ENCODE measurements around the gene CEP192. TPM values are rescaled to one million over a fixed set of nuclear protein-coding genes. Genes with fewer than 3 reads are reported as not detected.

Gene CEP192
- 5.9 to 9.5 TPM (median 8.1 TPM) in 5 replicates for total RNA-seq (2022; extraction: Qiagen RNA extraction; ENCODE audit: low read depth)

GRCh38 chr18:12990967-12991820 is at the start of gene CEP192:
Gene CEP192 (plus strand): TSS chr18:12991362. CDS start chr18:12999425, 8,063 bp downstream.

GRCh38 chr18:12947285-12948049 is 43.7 kb upstream of the CEP192 start, which contains the start of gene SEH1L:
Gene SEH1L (plus strand): TSS chr18:12948011. CDS start chr18:12948122, 111 bp downstream.

Other genes starting within 250 kb of the CEP192 start
- gene PTPN2, start 107.1 kb upstream of the CEP192 start, total RNA-seq (2022; extraction: Qiagen RNA extraction; ENCODE audit: low read depth): 18.2 to 22.2 TPM (median 20.5 TPM) in 5 replicates
- 25.0 to 28.0 TPM (median 27.4 TPM) in 5 replicates for gene SEH1L, start 43.4 kb upstream of the CEP192 start, total RNA-seq (2022; extraction: Qiagen RNA extraction; ENCODE audit: low read depth)
- 1.5 to 3.3 TPM (median 2.0 TPM) in 5 replicates for gene LDLRAD4, start 227.4 kb downstream of the CEP192 start, total RNA-seq (2022; extraction: Qiagen RNA extraction; ENCODE audit: low read depth)